ENCODE measurements around the gene ABAT. TPM values are rescaled to one million over a fixed set of nuclear protein-coding genes. Genes with fewer than 3 reads are reported as not detected.
"Not testable (repeated sequence)": the region's sequence is repeated elsewhere in the genome, so short reads cannot be mapped to it uniquely, and the experiment has no call there.

The ABAT gene
- total RNA-seq, 1 experiment from 2014 or later: 6.9 TPM

- Histone ChIP-seq H3K9me3 (ENCODE audit: low read depth, low read length, poor library complexity, severe bottlenecking) (no peaks in the 10 kb centered on the region), H3K4me3 (ENCODE audit: low read depth, low read length, poor library complexity, severe bottlenecking) (no peak overlapping the region), H3K27me3 (replicated peaks; ENCODE audit: insufficient read depth, low read depth, low read length, poor library complexity) (no peaks in the 10 kb centered on the region), H3K4me1 (ENCODE audit: insufficient read depth, low read length, poor library complexity, severe bottlenecking) (no peaks in the 10 kb centered on the region), H3K27ac (ENCODE audit: low read depth, low read length, poor library complexity, severe bottlenecking) (no peak overlapping the region), H3K36me3 (ENCODE audit: insufficient read depth, low read length, poor library complexity, severe bottlenecking) (no peaks in the 10 kb centered on the region)
- BruUV-seq (replicated peaks): no TSS peak
- ChIA-PET POLR2A (ENCODE audit: low non-redundant PET) (no interaction called here), CTCF (no interaction called here)
- intact Hi-C loops (cut with micrococcal nuclease; ENCODE audit: unreplicated experiment): no loop called here
- TF ChIP-seq EZH2 (IDR thresholded peaks at IDR 0.05; ENCODE audit: borderline replicate concordance, low read depth, low read length, poor library complexity, severe bottlenecking): no peak
- no peak for TF ChIP-seq CTCF (conservative IDR thresholded peaks at IDR 0.05; ENCODE audit: low read depth, low read length)
- no peak for DNase-seq (ENCODE audit: low spot score)
Measured at GRCh38 chr16:8782673-8783072, 108.3 kb downstream of the ABAT start.

GRCh38 chr16:8785408-8785807 lies 111.0 kb downstream of the ABAT start:
- no peaks in the 10 kb centered on the region for H3K9me3 ChIP-seq (ENCODE audit: low read depth, low read length, poor library complexity, severe bottlenecking)
- H3K4me1 ChIP-seq (ENCODE audit: insufficient read depth, low read length, poor library complexity, severe bottlenecking): no peaks in the 10 kb centered on the region
- ChIA-PET CTCF (no interaction called here), POLR2A (ENCODE audit: low non-redundant PET) (no interaction called here)
- no peaks in the 10 kb centered on the region for H3K27me3 ChIP-seq (replicated peaks; ENCODE audit: insufficient read depth, low read depth, low read length, poor library complexity)
- no peaks in the 10 kb centered on the region for H3K36me3 ChIP-seq (ENCODE audit: insufficient read depth, low read length, poor library complexity, severe bottlenecking)
- intact Hi-C loops (cut with micrococcal nuclease; ENCODE audit: unreplicated experiment): no loop called here
- TF ChIP-seq CTCF (conservative IDR thresholded peaks at IDR 0.05; ENCODE audit: low read depth, low read length) (no peak), EZH2 (IDR thresholded peaks at IDR 0.05; ENCODE audit: borderline replicate concordance, low read depth, low read length, poor library complexity, severe bottlenecking) (no peak)
- no peak for DNase-seq (ENCODE audit: low spot score)
- no peak overlapping the region for H3K27ac ChIP-seq (ENCODE audit: low read depth, low read length, poor library complexity, severe bottlenecking)
- no peak overlapping the region for H3K4me3 ChIP-seq (ENCODE audit: low read depth, low read length, poor library complexity, severe bottlenecking)
- no TSS peak for BruUV-seq (replicated peaks)

- H3K27ac ChIP-seq (ENCODE audit: low read depth, low read length, poor library complexity, severe bottlenecking); DNase-seq (ENCODE audit: low spot score); POLR2A ChIA-PET (ENCODE audit: low non-redundant PET); intact Hi-C loops (cut with micrococcal nuclease; ENCODE audit: unreplicated experiment); H3K9me3 ChIP-seq (ENCODE audit: low read depth, low read length, poor library complexity, severe bottlenecking); CTCF ChIA-PET; BruUV-seq (replicated peaks); H3K27me3 ChIP-seq (replicated peaks; ENCODE audit: insufficient read depth, low read depth, low read length, poor library complexity); H3K36me3 ChIP-seq (ENCODE audit: insufficient read depth, low read length, poor library complexity, severe bottlenecking); H3K4me3 ChIP-seq (ENCODE audit: low read depth, low read length, poor library complexity, severe bottlenecking); H3K4me1 ChIP-seq (ENCODE audit: insufficient read depth, low read length, poor library complexity, severe bottlenecking): not testable (repeated sequence)
Measured at GRCh38 chr16:8786316-8786715, 111.9 kb downstream of the ABAT start.

- Histone ChIP-seq H3K27ac (ENCODE audit: low read depth, low read length, poor library complexity, severe bottlenecking) (no peak overlapping the region), H3K36me3 (ENCODE audit: insufficient read depth, low read length, poor library complexity, severe bottlenecking) (no peaks in the 10 kb centered on the region), H3K9me3 (ENCODE audit: low read depth, low read length, poor library complexity, severe bottlenecking) (no peaks in the 10 kb centered on the region), H3K4me1 (ENCODE audit: insufficient read depth, low read length, poor library complexity, severe bottlenecking) (no peaks in the 10 kb centered on the region), H3K4me3 (ENCODE audit: low read depth, low read length, poor library complexity, severe bottlenecking) (no peak overlapping the region), H3K27me3 (replicated peaks; ENCODE audit: insufficient read depth, low read depth, low read length, poor library complexity) (no peaks in the 10 kb centered on the region)
- BruUV-seq (replicated peaks): no TSS peak
- DNase-seq (ENCODE audit: low spot score): no peak
- intact Hi-C loops (cut with micrococcal nuclease; ENCODE audit: unreplicated experiment): no loop called here
- CTCF ChIA-PET: no interaction called here
- TF ChIP-seq CTCF (conservative IDR thresholded peaks at IDR 0.05; ENCODE audit: low read depth, low read length) (no peak), EZH2 (IDR thresholded peaks at IDR 0.05; ENCODE audit: borderline replicate concordance, low read depth, low read length, poor library complexity, severe bottlenecking) (no peak)
- POLR2A ChIA-PET (ENCODE audit: low non-redundant PET): interaction anchor here (0.6 kb wide), 1 partner anchor 44 kb away, joined by 4 read pairs; no protein-coding TSS in a partner anchor
Measured at GRCh38 chr16:8788578-8789172, 114.3 kb downstream of the ABAT start.
